ENCODE data around the gene STXBP6.

Gene STXBP6

DNA sequence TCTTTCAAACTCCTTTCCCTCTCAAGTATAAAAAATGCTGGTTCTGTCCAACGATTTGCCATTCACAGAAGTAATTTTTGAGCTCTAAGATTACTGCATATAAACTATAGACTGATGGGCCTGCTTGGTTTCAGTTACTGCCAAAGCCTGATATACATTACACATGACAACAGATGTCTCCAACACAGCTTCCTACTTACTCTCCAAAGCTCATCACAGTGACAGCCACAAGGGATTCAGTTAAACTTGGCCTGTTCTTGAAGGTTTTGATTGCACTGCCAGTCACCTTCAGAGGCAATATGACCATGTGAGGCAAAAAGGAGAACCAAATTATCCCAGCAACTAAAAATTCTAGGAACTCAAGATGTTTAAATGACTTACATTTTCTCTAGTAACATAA, 30.1 kb downstream of the STXBP6 start:
- TF ChIP-seq, protein P1, sequence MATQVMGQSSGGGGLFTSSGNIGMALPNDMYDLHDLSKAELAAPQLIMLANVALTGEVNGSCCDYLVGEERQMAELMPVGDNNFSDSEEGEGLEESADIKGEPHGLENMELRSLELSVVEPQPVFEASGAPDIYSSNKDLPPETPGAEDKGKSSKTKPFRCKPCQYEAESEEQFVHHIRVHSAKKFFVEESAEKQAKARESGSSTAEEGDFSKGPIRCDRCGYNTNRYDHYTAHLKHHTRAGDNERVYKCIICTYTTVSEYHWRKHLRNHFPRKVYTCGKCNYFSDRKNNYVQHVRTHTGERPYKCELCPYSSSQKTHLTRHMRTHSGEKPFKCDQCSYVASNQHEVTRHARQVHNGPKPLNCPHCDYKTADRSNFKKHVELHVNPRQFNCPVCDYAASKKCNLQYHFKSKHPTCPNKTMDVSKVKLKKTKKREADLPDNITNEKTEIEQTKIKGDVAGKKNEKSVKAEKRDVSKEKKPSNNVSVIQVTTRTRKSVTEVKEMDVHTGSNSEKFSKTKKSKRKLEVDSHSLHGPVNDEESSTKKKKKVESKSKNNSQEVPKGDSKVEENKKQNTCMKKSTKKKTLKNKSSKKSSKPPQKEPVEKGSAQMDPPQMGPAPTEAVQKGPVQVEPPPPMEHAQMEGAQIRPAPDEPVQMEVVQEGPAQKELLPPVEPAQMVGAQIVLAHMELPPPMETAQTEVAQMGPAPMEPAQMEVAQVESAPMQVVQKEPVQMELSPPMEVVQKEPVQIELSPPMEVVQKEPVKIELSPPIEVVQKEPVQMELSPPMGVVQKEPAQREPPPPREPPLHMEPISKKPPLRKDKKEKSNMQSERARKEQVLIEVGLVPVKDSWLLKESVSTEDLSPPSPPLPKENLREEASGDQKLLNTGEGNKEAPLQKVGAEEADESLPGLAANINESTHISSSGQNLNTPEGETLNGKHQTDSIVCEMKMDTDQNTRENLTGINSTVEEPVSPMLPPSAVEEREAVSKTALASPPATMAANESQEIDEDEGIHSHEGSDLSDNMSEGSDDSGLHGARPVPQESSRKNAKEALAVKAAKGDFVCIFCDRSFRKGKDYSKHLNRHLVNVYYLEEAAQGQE (IDR thresholded peaks at IDR 0.05; ENCODE audit: insufficient replicate concordance, low read depth) = no peak
- TF ChIP-seq, protein P2, sequence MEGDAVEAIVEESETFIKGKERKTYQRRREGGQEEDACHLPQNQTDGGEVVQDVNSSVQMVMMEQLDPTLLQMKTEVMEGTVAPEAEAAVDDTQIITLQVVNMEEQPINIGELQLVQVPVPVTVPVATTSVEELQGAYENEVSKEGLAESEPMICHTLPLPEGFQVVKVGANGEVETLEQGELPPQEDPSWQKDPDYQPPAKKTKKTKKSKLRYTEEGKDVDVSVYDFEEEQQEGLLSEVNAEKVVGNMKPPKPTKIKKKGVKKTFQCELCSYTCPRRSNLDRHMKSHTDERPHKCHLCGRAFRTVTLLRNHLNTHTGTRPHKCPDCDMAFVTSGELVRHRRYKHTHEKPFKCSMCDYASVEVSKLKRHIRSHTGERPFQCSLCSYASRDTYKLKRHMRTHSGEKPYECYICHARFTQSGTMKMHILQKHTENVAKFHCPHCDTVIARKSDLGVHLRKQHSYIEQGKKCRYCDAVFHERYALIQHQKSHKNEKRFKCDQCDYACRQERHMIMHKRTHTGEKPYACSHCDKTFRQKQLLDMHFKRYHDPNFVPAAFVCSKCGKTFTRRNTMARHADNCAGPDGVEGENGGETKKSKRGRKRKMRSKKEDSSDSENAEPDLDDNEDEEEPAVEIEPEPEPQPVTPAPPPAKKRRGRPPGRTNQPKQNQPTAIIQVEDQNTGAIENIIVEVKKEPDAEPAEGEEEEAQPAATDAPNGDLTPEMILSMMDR (IDR thresholded peaks at IDR 0.05; ENCODE audit: insufficient read depth, low read length) = no peak
- TF ChIP-seq SPI1 (IDR thresholded peaks at IDR 0.05; ENCODE audit: borderline replicate concordance, low read depth) = no peak
- no peak for TF ChIP-seq POLR2AphosphoS5 (IDR thresholded peaks at IDR 0.05; ENCODE audit: low read depth)
- TF ChIP-seq GABPA (IDR thresholded peaks at IDR 0.05; ENCODE audit: low read depth) = no peak
- no peak overlapping the region for H3K27ac ChIP-seq (replicated peaks)
- no peak overlapping the region for H3K4me3 ChIP-seq (replicated peaks; ENCODE audit: insufficient read depth, low read length)
- H3K27me3 ChIP-seq (ENCODE audit: insufficient read depth, poor library complexity, severe bottlenecking) = no peaks in the 10 kb centered on the region
- no peak for DNase-seq (ENCODE audit: low read depth in 1 of 2, low spot score in 1 of 2)

DNA sequence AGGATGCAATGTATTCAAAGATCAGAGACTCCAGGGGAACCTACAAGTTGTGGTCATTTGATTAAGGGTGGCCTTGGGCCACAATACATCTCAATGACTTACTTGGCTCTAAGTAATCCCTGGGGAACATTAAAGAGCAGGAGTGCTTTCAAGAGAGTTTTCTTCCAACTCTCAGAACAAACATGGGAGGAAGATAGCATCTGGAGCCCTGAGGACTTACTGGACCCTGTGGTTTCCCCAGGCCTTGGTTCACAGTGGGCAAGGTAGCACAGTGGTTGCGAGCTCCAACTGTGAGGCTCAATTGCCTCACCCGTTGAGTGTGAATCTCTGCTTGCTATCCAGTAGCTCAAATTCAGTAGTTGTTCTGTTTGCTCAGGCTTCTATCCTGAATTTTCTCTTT, 32.4 kb downstream of the STXBP6 start:
- TF ChIP-seq SPI1 (IDR thresholded peaks at IDR 0.05; ENCODE audit: borderline replicate concordance, low read depth) (no peak), POLR2AphosphoS5 (IDR thresholded peaks at IDR 0.05; ENCODE audit: low read depth) (no peak), GABPA (IDR thresholded peaks at IDR 0.05; ENCODE audit: low read depth) (no peak)
- TF ChIP-seq, protein P1 (IDR thresholded peaks at IDR 0.05; ENCODE audit: insufficient replicate concordance, low read depth) = no peak
- TF ChIP-seq, protein P2 (IDR thresholded peaks at IDR 0.05; ENCODE audit: insufficient read depth, low read length) = no peak
- Histone ChIP-seq H3K27me3 (ENCODE audit: insufficient read depth, poor library complexity, severe bottlenecking) (no peaks in the 10 kb centered on the region), H3K27ac (replicated peaks) (no peak overlapping the region), H3K4me3 (replicated peaks; ENCODE audit: insufficient read depth, low read length) (no peak overlapping the region)
- no peak for DNase-seq (ENCODE audit: low read depth in 1 of 2, low spot score in 1 of 2)

DNA sequence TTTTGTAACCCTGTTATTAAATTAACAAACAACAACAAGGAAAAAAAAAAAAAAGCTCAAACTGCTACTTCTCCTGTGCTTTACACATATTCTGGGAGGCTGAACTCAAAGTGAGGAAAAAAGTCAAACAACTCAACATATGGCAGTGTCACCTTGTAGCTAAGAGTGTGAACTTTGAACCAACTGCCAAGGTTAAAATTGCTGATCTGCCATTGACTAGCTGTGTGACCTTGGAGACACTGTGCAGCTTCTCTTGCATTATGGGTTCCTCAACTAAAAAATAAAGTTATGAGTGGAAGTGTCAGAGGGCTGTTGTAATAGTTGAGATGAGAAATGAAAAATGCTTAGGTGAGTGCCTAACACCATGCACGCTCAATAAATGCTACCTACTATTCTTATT, 34.2 kb downstream of the STXBP6 start:
- no peak overlapping the region for H3K27ac ChIP-seq (replicated peaks)
- no peak for TF ChIP-seq GABPA (IDR thresholded peaks at IDR 0.05; ENCODE audit: low read depth)
- TF ChIP-seq POLR2AphosphoS5 (IDR thresholded peaks at IDR 0.05; ENCODE audit: low read depth) = no peak
- TF ChIP-seq, protein P1 (IDR thresholded peaks at IDR 0.05; ENCODE audit: insufficient replicate concordance, low read depth) = no peak
- TF ChIP-seq SPI1 (IDR thresholded peaks at IDR 0.05; ENCODE audit: borderline replicate concordance, low read depth) = no peak
- TF ChIP-seq, protein P2 (IDR thresholded peaks at IDR 0.05; ENCODE audit: insufficient read depth, low read length) = no peak
- H3K4me3 ChIP-seq (replicated peaks; ENCODE audit: insufficient read depth, low read length) = no peak overlapping the region
- DNase-seq (ENCODE audit: low read depth in 1 of 2, low spot score in 1 of 2) = no peak
- H3K27me3 ChIP-seq (ENCODE audit: insufficient read depth, poor library complexity, severe bottlenecking) = no peaks in the 10 kb centered on the region
